NAMALWA (cell line): Measurements from ENCODE around the gene CCDC15.
A peak's percentile ranks its signal among the peaks of the same experiment; 100 is the strongest.
"Not testable (repeated sequence)": the region's sequence is repeated elsewhere in the genome, so short reads cannot be mapped to it uniquely, and the experiment has no call there.

Experiments used
- DNase-seq: peaks from one replicate; pipeline ENCODE4 v3.0.0-alpha.2; 2015; ENCODE audit warnings: low spot score

The CCDC15 gene

GRCh38 chr11:124941703-124942102 is 12.3 kb upstream of the CCDC15 start:
- no peak for DNase-seq

DNA sequence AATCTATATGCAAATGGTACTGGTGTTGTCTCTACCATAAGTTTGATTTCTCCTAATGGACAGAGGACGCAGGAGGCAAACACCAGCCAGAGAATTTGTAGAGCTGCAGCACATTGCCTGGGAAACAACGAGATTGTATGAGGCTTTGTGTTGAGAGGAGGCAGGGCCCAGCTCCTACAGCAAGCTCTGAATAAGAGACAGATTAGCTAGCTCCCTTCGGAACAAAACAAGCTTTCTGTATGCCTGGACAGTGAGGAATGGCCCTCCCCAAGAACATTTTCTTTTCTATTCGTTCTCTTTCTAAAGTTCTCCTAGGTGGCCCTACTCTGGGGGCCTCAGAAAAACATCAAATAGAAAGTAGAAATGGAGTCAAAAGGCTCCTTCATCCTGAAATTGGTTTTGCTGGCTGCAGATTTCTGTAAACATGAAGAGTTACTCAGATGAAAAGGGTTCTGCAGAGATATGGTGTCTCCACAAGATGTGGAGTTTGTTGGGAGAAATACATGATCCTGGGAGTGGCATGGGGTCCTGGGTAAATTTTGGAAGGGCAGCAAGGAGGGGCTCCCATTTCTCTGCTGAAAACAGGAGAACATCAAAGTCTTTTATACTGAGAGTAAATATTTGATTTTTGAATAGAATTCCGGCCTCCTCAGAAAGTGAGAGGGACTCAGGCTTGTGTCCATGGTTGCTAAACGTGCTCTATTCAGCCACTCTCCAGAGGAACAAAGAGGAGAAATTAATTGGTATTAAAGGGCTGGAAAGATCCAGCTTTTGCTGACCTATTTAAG is 11.3 kb upstream of the CCDC15 start:
- no peak for DNase-seq

DNA sequence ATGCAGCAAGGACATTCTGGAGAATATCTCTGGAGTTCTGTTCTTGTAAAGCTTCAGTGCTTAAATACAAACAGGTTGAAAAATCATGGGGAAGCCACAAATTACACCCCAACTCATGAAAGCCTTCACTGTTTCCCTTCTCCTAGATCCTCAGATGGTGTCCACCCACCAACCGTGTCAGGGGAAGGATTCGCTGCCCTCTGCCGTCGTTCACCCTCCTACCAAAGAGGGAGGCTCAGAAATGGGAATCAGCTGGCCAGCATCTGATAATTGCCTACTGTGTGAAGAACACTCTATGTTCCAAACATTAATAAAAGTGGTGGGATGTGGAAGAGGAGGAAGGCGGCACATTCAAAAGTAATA is 10.8 kb upstream of the CCDC15 start:
- no peak for DNase-seq

GRCh38 chr11:124943741-124944140 is 10.3 kb upstream of the CCDC15 start:
- DNase-seq, result no peak

- no peak for DNase-seq
Measured at GRCh38 chr11:124944565-124944964, 9.4 kb upstream of the CCDC15 start.

DNA sequence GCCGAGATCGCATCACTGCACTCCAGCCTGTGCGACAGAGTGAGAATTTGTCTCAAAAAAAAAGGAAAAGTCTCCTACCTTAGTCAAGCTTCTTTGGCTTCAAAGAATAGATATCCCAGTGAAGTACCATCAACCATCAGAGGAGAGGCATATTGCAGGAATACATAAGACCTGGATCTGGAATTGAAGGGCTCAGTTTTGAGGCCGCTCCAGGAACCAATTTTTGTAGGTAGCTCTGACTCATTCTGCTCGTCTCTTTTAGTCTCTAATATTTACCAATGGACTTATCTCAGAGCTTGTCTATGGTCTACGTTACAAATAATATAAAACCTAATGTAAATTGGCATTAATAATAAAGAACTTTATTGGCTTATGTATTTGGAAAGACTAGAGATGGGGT is 8.2 kb upstream of the CCDC15 start:
- DNase-seq, result no peak

GRCh38 chr11:124946735-124947141 is 7.3 kb upstream of the CCDC15 start:
- no peak for DNase-seq

- DNase-seq, result no peak
Measured at GRCh38 chr11:124950601-124951330, 3.2 kb upstream of the CCDC15 start.

DNA sequence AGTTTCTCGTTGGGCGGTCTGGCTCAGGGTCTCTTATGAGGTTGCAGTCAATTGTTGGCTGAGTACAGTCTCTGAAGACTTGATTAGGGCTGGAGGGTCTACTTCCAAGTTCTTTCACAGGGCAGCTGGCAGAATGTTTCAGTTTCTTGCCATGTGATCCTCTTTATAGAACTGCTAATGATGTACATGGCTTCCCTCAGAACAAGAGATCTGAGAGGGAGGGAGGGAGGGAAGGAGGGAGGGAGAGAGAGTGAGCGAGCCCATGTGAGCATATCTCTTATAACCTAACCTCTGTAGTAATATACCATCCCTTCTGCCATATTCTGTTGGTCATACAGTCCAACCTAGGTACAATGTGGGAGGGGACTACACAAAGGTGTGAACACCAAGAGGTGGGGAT is 2.7 kb upstream of the CCDC15 start:
- no peak for DNase-seq

DNA sequence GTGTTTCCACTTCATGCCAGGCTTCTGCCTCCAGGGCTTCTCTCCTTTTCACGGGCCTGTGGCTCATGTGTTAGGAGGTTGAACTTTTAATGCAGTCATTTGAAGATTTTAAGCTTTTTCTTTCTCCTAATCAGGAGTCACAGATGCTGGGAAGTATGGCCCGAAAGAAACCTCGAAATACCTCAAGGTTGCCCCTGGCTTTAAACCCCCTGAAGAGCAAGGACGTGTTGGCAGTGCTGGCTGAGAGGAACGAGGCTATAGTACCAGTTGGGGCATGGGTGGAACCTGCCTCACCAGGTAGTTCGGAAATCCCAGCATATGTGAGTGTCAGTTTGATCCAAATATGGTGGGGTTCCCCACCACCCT is 571 bp downstream of the CCDC15 start:
- DNase-seq, result no peak

- DNase-seq, result no peak
Measured at GRCh38 chr11:124955035-124955434, 1.0 kb downstream of the CCDC15 start.

- peak; percentile 89 for DNase-seq
Measured at GRCh38 chr11:124961972-124962609, 8.1 kb downstream of the CCDC15 start.

- not testable (repeated sequence) for DNase-seq
Measured at GRCh38 chr11:124968197-124968596, 14.2 kb downstream of the CCDC15 start.

DNA sequence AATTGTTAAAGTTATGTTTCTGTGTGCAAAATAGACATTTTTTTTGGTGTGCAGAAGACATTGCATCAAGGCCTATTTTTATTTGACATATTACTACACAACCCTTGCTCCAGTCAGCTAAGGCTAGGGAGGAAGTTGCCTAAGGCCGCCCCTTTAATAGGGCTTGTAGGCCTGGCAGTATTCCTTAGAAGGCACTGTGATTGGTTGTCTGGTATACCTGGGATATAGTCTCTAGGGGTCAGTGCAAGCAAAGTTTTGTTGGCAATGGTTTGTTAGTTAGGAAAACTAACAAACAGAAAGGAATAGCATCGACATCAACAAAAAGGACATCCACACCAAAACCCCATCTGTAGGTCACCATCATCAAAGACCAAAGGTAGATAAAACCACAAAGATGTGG is 16.9 kb downstream of the CCDC15 start:
- no peak for DNase-seq

- DNase-seq, result no peak
Measured at GRCh38 chr11:124971810-124972209, 17.8 kb downstream of the CCDC15 start.

DNA sequence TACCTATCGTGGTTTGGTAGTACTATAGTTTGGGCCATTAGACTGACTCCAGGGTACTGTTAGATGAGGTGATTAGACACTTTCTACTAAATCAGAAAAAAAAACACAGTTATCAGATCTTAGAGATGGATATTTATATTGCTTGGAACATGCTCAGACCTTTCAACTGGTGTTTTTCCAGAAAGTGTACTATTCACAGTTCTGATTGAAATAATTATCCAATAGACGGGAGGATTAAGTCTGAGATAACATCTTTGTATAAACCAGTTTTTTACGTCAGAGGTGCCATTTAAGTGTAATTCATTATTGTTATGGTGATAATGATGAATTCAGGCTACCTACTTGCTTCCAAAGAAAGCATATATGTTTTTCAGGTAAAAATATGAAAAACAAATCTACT is 22.5 kb downstream of the CCDC15 start:
- no peak for DNase-seq

GRCh38 chr11:124977006-124977405 is 23.0 kb downstream of the CCDC15 start:
- no peak for DNase-seq

GRCh38 chr11:124978316-124978715 is 24.3 kb downstream of the CCDC15 start:
- no peak for DNase-seq

- DNase-seq, result no peak
Measured at GRCh38 chr11:124982043-124982442, 28.0 kb downstream of the CCDC15 start.

GRCh38 chr11:124983674-124984511 is 29.9 kb downstream of the CCDC15 start:
- no peak for DNase-seq

- no peak for DNase-seq
Measured at GRCh38 chr11:124984512-124984854, 30.5 kb downstream of the CCDC15 start.

DNA sequence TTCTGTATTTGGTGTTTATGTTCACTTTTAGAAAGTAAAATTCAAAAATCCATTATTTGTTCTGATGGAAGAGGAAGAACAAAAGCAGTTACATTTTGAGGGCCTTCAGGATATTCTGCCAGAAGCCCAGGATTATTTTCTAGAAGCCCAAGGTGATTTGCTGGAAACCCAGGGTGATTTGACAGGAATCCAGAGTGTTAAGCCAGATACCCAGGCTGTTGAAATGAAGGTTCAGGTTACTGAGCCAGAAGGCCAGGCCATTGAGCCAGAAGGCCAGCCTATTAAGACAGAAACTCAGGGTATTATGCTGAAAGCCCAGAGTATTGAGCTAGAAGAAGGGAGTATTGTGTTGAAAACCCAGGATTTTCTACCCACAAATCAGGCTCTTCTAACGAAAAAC is 33.1 kb downstream of the CCDC15 start:
- DNase-seq, result no peak
